SU-DHL-6 (cell line): ENCODE measurements around the gene FAM53B.

Experiments
- H2AFZ ChIP-seq: fragments of 200-600 bp; sonication (generic); 2 replicates; pipeline ENCODE4 v1.6.1; 2014; ENCODE audit warnings: low read depth, mild to moderate bottlenecking, moderate library complexity, mixed read lengths, antibody characterized with exemption, low read length; ENCODE audit not compliant: severe bottlenecking
- H3F3A ChIP-seq: fragments of 200-600 bp; shearing (Covaris generic); 2 replicates; pipeline ENCODE4 v1.6.0; 2016; ENCODE audit warnings: antibody characterized with exemption, mild to moderate bottlenecking; ENCODE audit not compliant: insufficient read depth
- H3K27ac ChIP-seq: fragments of 200-600 bp; sonication (generic); 2 replicates; pipeline ENCODE4 v1.5.1; 2016; ENCODE audit warnings: low read depth, mild to moderate bottlenecking, low read length, moderate library complexity, mixed read lengths
- H3K27me3 ChIP-seq: fragments of 200-600 bp; sonication (generic), shearing (Covaris generic); 2 replicates; pipeline ENCODE4 v1.6.0; 2014; ENCODE audit warnings: mild to moderate bottlenecking, low read length
- H3K36me3 ChIP-seq: fragments of 200-600 bp; sonication (generic); 2 replicates; pipeline ENCODE4 v1.6.1; 2014; ENCODE audit warnings: mild to moderate bottlenecking, low read length, mixed read lengths
- H3K4me2 ChIP-seq: fragments of 300-600, 200-600 bp; shearing (Covaris generic), sonication (generic); 2 replicates; pipeline ENCODE4 v1.6.0; 2014; ENCODE audit warnings: low read length, low read depth, mild to moderate bottlenecking; ENCODE audit not compliant: poor library complexity, severe bottlenecking
- H3K4me3 ChIP-seq: fragments of 200-600 bp; sonication (generic); 2 replicates; pipeline ENCODE4 v1.5.1; 2014; ENCODE audit warnings: antibody characterized with exemption, low read length, mild to moderate bottlenecking, mixed read lengths; ENCODE audit not compliant: insufficient read depth, poor library complexity, severe bottlenecking
- H3K79me2 ChIP-seq: fragments of 200-600 bp; sonication (generic); 2 replicates; pipeline ENCODE4 v1.6.1; 2014; ENCODE audit warnings: mild to moderate bottlenecking, low read length, moderate library complexity; ENCODE audit not compliant: insufficient read depth
- H3K9ac ChIP-seq: fragments of 200-600 bp; sonication (generic); 2 replicates; pipeline ENCODE4 v1.7.0; 2014; ENCODE audit warnings: mild to moderate bottlenecking, low read length
- H3K9me2 ChIP-seq: fragments of 200-600 bp; sonication (generic); replicated peaks from 2 replicates; pipeline ENCODE4 v1.6.1; 2014; ENCODE audit warnings: low read length; ENCODE audit not compliant: insufficient read depth
- H3K9me3 ChIP-seq: fragments of 200-600 bp; sonication (generic); 2 replicates; pipeline ENCODE4 v1.6.1; 2014; ENCODE audit warnings: low read length, mixed read lengths; ENCODE audit not compliant: insufficient read depth
- H4K20me1 ChIP-seq: fragments of 200-600 bp; sonication (generic); 2 replicates; pipeline ENCODE4 v1.6.1; 2014; ENCODE audit warnings: low read depth, mild to moderate bottlenecking, antibody characterized with exemption, low read length, moderate library complexity, mixed read lengths
- CTCF ChIP-seq: fragments of 200-600 bp; sonication (generic); IDR thresholded peaks from one replicate; pipeline ENCODE4 v1.5.1; 2017; ENCODE audit warnings: antibody characterized with exemption, mild to moderate bottlenecking, low read length, moderate library complexity; ENCODE audit not compliant: insufficient read depth, poor library complexity, severe bottlenecking
- EZH2phosphoT487 ChIP-seq: fragments of 200-600 bp; sonication (generic), shearing (Covaris generic); conservative IDR thresholded peaks from 2 replicates; pipeline ENCODE4 v1.6.1; 2018; ENCODE audit warnings: mild to moderate bottlenecking, antibody characterized with exemption, low read length, moderate library complexity, mixed read lengths

Gene FAM53B

GRCh38 chr10:124626759-124627380 is 117.3 kb downstream of the FAM53B start:
- Histone ChIP-seq H3K9me2 (no peaks in the 10 kb centered on the region), H3K9ac (peak overlapping the region; percentile 52), H2AFZ (no peak overlapping the region), H3K4me2 (peak overlapping the region; percentile 50), H4K20me1 (no peaks in the 10 kb centered on the region), H3F3A (peaks cover 69% of the 10 kb centered on the region), H3K27me3 (no peaks in the 10 kb centered on the region), H3K79me2 (peaks cover 94% of the 10 kb centered on the region), H3K27ac (peak overlapping the region; percentile 99), H3K9me3 (no peaks in the 10 kb centered on the region), H3K36me3 (no peaks in the 10 kb centered on the region; the same call in 1 of the 2 replicates), H3K4me3 (peak overlapping the region; percentile 7)
- TF ChIP-seq CTCF (no peak), EZH2phosphoT487 (no peak)

DNA sequence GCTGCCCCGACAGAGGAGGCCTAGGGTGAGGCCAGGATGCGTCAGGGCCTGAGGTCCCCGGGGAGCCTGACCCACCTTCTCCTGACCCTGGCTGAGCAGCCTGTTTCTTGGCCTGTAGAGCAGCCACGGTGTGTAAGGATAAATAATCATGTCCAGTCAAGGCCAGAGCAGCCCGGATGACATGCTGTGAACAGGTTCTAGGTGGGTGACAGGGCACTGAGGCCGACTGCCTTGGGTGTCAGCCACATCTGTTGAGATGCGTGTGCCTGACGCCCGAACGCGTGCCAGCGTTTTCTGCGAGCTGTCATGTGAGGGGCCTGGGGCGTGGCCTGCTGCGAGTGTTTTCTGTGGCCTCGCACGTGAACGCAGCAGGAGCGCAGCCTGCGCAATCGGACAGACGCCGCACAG is 118.3 kb downstream of the FAM53B start:
- Histone ChIP-seq H3K4me2 (peak overlapping the region; percentile 50), H3K27ac (peak overlapping the region; percentile 99), H3K9ac (peak overlapping the region; percentile 52), H3K27me3 (no peaks in the 10 kb centered on the region), H3K79me2 (peaks cover 93% of the 10 kb centered on the region), H3K9me2 (no peaks in the 10 kb centered on the region), H3K9me3 (no peaks in the 10 kb centered on the region), H2AFZ (no peak overlapping the region), H3K4me3 (no peak overlapping the region), H3F3A (peaks cover 79% of the 10 kb centered on the region), H3K36me3 (no peaks in the 10 kb centered on the region; the same call in 1 of the 2 replicates), H4K20me1 (no peaks in the 10 kb centered on the region)
- TF ChIP-seq EZH2phosphoT487, result no peak
- no peak for TF ChIP-seq CTCF

GRCh38 chr10:124624895-124625294 is 119.3 kb downstream of the FAM53B start:
- TF ChIP-seq EZH2phosphoT487 (no peak), CTCF (no peak)
- no peaks in the 10 kb centered on the region for H3K27me3 ChIP-seq

More at GRCh38 chr10:124624895-124625294, 119.3 kb downstream of the FAM53B start:
- Histone ChIP-seq H2AFZ (no peak overlapping the region), H3K4me2 (peak overlapping the region; percentile 50), H4K20me1 (no peaks in the 10 kb centered on the region), H3F3A (peaks cover 82% of the 10 kb centered on the region), H3K36me3 (no peaks in the 10 kb centered on the region; the same call in 1 of the 2 replicates), H3K9ac (peak overlapping the region; percentile 52), H3K27ac (peak overlapping the region; percentile 99), H3K9me3 (no peaks in the 10 kb centered on the region), H3K4me3 (no peak overlapping the region), H3K79me2 (peaks cover 88% of the 10 kb centered on the region), H3K9me2 (no peaks in the 10 kb centered on the region)
